ENCODE measurements around the gene CD6.

CD6 gene

DNA sequence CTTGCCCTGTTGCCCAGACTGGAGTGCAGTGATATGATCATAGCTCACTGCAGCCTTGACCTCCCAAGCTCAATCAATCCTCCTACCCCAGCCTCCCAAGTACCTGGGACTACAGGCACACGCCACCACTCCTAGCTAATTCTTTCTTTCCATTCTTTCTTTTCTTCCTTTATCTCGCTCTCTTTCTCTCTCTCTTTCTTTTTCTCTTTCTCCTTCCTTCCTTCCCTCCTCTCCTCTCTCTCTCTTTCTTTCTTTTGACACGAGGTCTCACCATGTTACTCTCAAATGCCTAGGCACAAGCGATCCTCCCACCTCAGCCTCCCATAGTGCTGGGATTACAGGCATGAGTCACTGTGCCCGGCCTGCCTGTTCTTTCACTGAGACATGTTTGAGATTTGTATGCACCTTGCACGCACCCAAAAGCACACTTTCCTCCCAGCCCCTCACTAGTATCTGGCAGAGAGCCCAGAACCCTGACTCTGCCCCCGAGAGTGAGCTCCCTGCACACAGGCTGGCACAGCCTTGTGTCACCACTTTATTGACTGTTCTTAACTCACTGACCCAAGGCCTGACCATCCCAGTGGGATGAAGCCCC is 56.8 kb downstream of the CD6 start:
- no peak for DNase-seq (ENCODE audit: low read depth)

DNA sequence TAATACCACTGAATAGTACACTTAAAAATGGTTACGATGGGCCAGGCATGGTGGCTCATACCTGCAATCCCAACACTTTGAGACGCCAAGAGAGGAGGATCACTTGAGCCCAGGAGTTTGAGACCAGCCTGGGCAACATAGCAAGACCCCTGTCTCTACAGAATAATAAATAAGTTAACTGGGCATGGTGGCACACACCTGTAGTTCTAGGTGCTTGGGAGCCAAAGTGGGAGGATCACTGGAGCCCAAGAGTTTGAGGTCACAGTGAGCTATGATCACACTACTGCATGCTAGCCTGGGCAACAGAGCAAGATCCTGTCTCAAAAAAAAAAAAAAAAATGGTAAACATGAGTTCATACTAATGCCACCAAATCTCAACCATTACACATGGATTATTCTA is 61.3 kb downstream of the CD6 start:
- DNase-seq (ENCODE audit: low read depth): no peak

DNA sequence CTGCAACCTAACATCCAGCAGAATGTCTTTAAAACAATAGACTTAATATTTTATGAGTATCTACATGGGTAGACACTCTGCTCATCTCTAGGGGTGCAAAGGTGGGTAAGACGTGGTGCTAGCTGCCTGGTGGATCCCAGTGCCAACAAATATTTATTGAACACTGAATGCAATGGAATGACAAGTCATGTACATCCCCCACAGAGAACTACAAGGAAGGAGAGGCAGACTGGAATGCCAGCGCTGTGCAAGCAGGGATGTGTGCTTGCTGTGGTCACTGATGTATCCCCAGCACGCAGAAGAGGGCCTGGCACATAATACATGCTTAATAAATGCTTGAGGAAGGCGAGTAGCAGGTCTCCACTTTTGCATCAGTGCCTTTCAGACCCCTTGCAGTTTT is 61.9 kb downstream of the CD6 start:
- no peak for DNase-seq (ENCODE audit: low read depth)

DNA sequence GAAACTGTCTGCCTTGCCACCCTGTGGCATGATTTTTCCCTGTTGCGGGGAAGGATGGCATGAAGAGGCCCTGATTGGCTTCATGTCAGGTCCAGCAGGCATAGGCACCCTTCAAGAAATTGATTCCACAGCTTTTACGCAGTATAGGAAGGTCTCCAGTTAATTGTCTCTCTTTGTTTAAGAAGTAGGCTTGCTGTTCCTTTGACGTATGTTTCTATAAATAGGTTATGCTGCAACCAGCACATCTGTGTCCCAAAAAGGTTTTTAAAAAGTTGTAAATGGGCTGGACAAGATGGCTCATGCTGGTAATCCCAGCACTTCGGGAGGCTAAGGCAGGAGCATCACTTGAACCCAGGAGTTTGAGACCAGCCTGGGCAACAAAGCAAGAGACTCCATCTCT is 62.6 kb downstream of the CD6 start:
- DNase-seq (ENCODE audit: low read depth): no peak

DNA sequence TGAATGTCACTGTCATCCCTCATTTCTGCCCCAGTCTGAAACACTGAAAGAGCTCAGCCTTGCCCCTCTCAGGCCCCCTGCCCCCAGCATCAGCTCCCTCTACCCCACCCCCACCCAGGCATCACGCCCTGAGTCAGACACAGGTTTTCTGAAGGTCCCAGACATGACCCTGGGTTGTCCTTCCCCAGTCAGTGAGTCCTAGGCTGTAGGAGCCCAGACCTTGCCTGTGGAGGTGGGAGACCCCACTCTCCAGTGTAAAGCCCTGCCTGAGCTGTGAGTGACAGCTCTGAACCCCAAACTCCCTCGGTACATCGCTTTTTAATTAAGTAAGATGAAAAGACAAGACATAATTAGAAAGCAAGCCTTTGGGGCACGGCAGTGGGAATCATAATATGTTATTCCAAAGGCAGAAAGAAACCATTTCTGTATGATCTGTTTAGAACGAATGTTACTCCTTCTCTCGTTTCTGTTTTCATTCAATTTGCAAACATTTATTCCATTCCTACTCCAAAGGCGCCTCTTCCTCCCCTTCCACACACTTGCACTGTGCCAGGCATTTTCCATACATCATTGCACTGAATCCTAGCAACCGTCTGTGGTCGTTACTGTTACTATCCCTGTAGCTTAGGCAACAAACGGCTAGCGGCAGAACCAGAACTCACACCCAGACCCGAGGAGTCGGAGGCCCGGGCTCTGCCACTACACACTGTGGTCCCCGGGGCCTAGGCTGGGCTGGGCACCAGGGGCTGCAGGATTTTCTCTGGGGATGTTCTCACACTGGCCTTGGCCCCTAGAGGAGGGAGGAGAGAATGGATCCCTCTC is 63.4 kb downstream of the CD6 start:
- DNase-seq (ENCODE audit: low read depth): no peak

DNA sequence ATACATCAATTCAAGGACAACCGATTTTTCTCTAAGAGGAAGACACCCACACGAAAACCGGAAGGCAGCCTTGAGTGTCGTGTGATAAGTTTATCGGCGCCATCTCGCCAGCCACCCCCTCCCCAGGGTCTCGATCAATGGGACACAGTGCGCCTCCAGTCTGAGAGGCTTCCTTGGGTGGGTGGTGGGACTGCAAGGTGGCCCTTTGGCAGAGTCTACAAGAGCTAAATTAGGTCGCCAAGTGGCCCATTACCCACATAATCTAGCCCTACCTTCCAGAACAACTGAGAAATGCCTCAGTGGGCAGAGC is 64.0 kb downstream of the CD6 start:
- no peak for DNase-seq (ENCODE audit: low read depth)

DNA sequence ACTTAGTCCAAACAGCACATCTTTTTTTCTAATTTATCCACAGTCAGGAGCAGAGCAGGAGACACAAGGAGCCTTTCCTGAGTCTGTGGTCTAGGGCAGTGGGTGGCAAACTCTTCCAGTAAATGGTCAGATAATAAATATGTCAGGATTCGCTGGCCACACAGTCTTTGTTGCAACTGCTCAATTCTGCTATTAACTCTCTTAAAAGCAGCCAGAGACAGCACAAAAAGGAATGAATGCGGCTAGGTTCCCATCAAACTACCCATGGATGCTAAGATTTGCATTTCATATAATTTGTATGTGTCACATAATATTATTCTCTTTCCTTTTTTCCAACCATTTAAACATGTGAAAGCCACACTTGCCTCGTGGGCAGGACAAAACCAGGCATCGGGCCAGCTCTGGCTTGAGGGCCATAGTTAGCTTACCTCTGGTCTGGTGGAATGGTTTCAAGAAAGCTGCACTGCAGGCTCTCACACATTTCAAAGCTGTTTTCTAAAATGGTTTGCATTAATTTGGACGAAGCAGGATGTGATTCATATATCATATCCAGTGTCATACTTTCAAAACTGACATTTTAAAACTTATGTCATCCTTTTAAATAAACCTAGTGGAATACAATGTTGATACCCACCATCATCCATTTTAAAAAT is 66.1 kb downstream of the CD6 start:
- DNase-seq (ENCODE audit: low read depth): no peak

DNA sequence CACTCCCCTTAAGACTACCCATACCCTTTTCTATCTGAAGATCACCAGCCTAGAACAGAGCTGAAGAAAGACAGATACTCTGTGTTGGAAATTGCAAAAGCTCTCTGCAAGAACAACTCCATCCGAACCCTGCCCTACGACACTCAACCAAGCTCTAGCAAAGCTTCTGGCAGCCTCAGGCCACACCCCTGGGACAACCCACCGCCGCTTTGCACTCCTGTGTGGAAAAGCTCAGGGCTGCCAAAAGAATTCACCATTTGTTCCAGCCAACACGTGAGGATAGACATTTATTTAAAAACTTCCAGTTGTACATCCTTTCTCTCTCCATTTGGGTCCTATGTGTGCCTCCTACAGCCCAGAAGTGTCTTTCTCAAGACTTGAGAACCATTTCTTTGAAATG is 68.4 kb downstream of the CD6 start:
- no peak for DNase-seq (ENCODE audit: low read depth)

DNA sequence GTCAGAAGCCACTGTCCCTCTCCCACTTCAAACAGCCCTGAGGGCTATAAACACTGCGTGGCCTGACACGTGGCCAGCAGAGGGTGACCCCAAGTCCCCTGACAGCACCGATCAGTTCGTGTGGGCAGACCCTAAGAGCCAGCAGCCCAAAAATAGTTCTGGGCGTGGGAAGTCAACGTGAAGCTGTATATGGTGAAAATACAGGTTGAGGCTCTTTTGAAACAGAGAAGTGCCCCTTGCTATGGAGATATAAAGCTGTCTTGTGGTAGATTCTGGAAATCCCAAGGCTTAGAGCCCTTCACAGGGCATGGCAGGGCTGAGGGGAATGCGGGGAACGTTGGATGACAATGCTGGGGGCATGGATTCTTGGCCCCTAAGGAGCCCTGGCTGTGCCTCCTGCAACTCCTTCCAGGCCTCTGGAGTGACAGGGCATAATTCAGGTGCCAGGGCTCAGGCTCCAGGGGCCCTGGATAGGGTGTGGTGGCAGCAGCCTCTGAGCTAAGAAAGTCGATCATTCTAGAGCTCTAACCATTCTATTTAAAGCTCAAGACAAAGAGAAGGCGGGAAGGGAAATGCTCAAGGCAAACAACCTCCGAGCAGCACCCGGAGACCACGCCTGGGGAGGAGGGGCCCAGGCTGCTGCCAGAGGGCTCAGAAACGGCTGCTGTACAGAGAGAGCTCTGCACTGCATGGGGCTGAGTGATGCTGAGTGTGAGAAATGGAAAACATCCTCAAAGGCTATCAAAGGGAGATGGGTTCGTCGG is 70.5 kb downstream of the CD6 start:
- DNase-seq (ENCODE audit: low read depth): no peak

DNA sequence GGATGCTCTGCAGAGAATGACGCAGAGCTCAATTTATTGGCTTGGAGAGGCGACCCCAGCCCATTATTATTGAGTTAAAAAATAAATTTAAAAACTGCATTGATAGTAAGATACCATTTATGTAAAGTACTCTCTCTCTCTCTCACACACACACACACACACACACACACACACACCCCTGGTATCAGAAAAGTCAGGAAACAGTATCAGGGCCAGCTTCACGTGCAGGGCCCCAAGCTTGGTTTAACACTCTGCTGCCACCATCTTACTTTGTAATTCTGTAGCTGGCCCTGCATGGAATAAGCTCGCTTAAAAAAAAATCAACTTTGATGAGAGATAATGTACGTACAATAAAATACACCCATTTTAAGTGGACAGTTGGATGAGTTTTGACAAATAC is 71.1 kb downstream of the CD6 start:
- no peak for DNase-seq (ENCODE audit: low read depth)

DNA sequence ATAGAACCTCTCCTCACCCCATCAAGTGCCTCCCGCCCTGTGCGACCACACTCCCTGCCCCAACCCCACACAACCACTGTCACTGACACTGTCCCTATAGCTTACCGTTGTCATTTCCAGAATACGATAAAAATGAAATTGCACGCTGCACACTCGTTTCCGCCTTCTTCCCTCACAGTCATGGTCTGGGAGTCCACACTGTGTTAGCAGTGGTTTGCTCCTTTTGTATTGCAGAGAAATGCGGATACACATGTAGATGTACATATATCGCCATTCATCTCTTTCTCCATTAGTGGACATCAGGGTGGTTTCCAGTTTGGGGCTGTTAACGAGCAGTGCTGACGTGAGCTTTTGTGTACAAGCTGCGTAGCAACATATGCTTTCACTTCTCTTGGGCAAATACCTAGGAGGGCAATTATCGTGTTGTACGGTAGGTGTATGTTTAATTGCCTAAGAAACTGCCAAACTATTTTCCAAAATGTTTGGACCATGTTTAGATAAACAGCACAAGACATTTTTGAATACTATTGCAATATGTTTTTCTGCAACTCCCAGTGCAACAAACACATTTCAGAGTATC is 71.6 kb downstream of the CD6 start:
- no peak for DNase-seq (ENCODE audit: low read depth)

DNA sequence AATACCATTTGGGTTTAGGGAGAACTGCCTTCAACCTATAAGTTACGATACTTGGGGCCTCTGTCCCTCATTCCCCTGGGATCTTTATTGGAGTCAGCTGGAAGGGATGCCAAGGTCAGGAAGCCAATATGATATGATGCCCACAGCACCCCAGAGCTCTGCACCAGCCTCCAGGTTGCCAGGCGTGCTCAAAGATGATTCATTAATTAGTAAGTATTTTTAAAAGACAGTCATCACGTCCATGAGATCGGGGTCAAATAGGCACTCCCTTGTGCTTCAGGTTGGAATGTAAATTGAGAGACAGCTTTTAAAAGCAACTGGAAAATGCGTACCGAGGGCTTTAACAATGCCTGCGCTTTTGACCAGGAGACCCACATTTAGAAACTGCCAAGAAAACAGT is 73.8 kb downstream of the CD6 start:
- DNase-seq (ENCODE audit: low read depth): no peak

DNA sequence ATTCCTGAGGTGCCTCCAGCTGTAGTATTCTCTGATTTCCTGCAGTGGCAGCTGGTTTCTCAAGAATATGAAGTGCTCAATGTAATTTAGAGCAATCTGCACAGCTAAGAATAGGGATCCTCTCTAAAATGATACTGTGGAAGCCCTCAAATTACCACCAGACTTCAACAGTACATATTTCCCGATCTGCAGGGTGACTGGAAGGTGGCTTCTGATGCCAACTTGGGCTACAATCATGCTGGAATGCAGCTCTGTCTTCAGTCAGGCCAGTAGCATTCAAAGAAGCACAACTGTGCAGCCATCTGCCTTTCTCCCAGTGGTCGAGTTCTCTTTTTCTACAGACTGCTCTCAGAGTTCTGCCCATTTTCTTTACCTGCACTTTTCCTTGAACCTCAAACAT is 75.4 kb downstream of the CD6 start:
- no peak for DNase-seq (ENCODE audit: low read depth)

DNA sequence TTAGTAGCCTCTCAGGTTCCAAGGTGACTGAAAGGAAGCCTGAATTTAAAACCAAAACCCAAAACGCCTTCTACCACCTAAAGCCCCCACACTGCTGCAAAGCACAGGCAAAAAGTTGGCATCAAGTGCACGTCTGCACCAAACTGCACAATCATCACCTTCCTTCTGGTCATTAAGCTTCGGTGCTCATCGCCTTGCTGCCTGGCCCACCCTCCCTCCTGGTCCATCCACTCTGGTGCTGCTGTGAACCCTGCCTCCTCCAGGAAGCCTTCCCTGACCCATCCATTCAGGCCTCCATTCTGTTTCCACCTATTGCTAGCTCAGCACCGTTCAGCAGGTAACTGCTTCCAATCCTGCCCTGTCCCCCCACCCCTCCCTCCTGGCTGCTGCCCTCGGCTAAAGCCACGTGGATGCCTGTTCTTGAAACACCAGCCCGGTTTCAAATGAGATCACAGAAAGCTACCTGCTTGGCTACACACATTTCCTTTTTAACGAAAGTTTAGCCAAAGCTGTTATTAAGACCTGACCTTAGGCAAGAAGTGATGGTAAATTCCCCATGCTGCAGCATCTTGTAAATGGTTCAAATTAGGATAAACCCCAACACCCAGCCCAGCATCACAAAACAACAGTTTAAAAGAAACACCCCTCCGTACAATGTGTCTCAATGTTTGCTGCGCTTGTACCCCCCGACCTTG is 77.0 kb downstream of the CD6 start:
- no peak for DNase-seq (ENCODE audit: low read depth)

DNA sequence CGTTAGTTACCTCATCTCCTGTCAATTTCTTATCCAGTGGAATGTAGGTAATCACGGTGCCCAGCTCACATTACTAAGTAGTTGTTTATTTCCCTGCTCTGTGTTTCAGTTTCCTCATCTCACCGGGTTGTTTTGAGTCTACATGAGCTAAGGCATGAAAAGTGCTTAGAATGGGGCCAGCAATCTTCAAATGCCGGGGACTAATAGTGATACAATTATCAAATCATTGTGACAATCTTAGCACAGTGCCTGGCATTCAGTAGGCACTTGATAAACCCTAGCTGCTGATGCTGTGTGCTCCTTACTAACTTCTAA is 77.5 kb downstream of the CD6 start:
- DNase-seq (ENCODE audit: low read depth): no peak

DNA sequence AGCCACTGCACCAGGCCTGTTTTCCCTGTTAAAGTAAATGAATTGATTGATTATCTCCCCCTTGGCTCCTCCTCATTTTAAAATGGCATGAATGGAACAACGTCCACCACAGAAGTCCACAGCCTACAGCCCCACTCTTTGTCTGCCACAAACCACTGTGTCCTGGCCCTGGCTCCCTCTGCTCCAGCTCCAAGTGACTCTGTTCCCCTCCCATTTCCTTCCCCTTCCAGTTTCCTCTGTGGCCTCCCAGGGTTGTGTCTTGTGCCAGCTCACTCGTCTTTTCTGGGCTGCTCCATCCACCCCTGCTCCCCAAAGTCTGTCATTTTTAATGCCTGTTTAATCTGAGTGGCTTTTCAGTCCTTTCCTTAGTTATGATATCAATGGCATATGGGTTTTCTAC is 78.4 kb downstream of the CD6 start:
- no peak for DNase-seq (ENCODE audit: low read depth)

DNA sequence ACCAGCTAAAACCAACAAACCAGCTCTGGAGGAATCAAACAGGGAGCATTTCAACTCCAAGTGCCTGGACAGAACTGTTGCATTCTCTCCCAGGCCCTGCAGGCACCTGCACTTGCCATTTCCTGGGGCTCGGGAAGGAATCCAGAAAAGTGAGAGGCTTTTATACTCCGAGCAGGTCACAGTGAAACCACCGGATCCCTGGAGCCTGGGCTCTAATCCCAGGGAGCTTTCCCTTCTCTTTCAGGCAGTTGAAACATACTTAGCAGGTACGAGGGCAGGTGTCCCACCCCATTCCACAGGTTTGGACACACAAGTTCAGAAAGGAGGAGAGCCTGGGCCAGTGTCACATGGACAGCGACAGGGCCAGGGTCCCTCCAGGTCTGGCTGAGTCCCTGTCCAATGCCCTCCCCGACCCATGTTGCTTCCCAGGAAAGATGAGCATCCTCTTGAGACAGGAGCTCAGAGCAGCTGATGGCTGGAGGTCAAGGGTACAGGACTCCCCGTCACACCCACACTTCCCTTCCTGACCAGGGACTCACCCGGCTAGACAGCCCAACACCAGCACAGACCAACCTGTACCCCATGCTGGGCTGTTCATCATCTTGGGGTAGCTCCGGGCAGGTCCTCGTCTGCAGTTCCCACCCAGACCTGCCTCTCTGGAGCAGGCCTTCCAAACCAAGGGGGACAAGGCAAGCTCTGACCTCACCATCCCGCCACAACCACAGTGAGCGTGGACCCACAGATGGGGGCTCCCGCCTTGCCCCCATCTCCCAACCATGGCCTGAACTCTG is 80.9 kb downstream of the CD6 start:
- no peak for DNase-seq (ENCODE audit: low read depth)

DNA sequence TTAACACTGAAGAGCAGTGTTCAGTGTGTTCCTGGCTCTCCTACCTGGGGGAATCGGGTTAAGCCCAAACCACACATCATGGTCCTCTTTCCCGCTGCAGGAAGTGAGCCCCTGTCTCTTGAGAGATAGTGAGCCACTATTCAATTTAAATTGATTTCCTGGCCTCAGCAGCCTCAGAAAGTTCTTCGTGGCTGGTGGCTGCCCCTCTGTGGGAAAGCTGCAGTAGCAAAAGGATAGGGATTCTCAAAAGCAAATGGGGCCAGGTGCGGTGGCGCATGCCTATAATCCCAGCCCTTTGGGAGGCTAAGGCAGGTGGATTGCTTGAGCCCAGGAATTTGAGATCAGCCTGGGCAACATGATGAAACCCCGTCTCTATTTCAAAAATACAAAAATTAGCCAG is 81.7 kb downstream of the CD6 start:
- DNase-seq (ENCODE audit: low read depth): no peak

DNA sequence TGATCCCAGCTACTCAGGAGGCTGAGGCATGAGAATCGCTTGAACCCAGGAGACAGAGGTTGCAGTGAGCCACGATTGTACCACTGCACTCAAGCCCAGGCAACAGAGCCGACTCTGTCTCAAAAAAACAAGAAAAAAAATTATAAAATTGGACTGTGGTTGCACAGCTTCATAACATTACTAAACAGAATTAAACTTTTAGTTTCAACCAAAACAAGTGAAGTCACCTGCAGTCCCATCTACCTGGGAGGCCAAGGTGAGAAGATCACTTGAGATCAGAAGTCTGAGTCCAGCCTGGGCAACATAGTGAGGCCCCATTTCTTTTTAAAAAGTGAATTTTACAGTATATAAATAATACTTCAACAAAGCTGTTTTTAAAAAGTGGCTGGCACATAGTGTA is 83.0 kb downstream of the CD6 start:
- DNase-seq (ENCODE audit: low read depth): no peak

DNA sequence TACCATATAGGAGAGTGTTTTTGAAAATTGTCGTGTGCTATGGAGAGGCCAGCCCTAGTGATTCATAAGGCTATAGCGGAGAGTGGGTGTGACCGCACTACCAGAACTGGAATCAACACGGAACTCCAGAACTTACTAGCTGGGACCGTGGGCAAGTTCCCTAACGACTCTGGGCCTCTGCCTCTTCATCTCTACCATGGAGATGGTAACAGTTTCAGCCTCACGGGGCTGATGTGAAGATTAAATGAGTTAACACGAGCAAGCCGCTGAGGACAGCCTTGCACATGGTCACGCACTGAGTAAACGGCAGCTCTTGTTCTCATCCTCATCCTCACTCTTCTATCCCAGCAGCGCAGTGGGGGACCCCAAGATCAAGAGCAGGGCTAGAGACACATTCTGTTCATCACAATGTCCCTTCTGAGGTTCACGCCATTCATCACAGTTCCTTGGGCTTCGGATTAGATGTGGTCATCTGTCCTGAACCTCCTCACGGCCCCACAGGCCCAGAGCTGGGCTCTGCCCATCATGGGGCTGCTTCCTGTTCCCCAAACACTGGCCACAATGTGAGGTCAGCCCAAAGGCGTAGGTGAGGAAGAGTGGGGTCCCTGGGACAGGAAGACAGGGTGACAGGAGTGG is 83.6 kb downstream of the CD6 start:
- DNase-seq (ENCODE audit: low read depth): no peak

DNA sequence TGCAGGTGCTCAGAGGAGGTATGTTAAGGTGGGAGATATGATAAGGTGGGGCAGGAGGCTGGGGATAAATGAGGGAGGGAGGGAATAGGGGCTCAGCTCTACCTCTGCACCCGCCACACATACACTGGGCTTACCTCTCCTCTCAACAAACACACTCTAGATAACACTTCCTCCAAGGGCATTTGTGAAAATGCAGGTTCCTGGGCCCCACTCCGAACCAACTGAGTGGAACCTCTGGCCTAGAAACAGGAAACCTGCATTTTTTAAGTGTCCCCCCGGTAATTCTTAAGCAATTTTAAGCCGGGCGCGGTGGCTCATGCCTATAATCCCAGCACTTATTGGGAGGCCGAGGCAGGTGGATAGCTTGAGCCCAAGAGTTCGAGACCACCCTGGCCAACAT is 84.3 kb downstream of the CD6 start:
- no peak for DNase-seq (ENCODE audit: low read depth)
